Esophagus squamous epithelium (tissue), 4 donors: ENCODE measurements around the gene PARD3.

Experiments
- CTCF ChIP-seq, 6 experiments: fragments of 450-650 bp in 4 of 6; fragments of 200-600 bp in 2 of 6; sonication (generic) in 2 of 6; IDR thresholded peaks; one replicate each; pipeline ENCODE4 v1.5.1; 2016 to 2019; ENCODE audit warnings: antibody characterized with exemption in 6 of 6, mild to moderate bottlenecking in 4 of 6, moderate library complexity in 4 of 6
- POLR2A ChIP-seq, 4 donors: fragments of 450-650 bp; IDR thresholded peaks; one replicate each; pipeline ENCODE4 v1.6.1; 2017; ENCODE audit warnings: antibody characterized with exemption in 4 of 4, mild to moderate bottlenecking in 4 of 4, moderate library complexity in 3 of 4

GRCh38 chr10:34758447-34758996, 56.6 kb downstream of the PARD3 start:
- TF ChIP-seq POLR2A (IDR thresholded peaks at IDR 0.05): no peak
- no peak for TF ChIP-seq CTCF (IDR thresholded peaks at IDR 0.05)
